NB4 (cell line): ENCODE data around the gene IRAG1.
"Not testable (repeated sequence)": the region's sequence is repeated elsewhere in the genome, so short reads cannot be mapped to it uniquely, and the experiment has no call there.

Experiments used
- DNase-seq: peaks from one replicate; pipeline ENCODE4 v3.0.0; 2010; ENCODE audit warnings: low read depth
- H3K4me3 ChIP-seq: one replicate; pipeline ENCODE4 v1.5.1; 2011; ENCODE audit warnings: mild to moderate bottlenecking, low read depth, low read length, moderate library complexity
- MYC ChIP-seq: IDR thresholded peaks from 2 replicates; pipeline ENCODE4 v1.6.1; 2011; ENCODE audit warnings: low read depth, low read length
- POLR2A ChIP-seq: IDR thresholded peaks from 2 replicates; pipeline ENCODE4 v1.6.1; 2011; ENCODE audit warnings: mild to moderate bottlenecking; ENCODE audit not compliant: insufficient read length; ENCODE audit errors: extremely low read depth
- TF ChIP-seq, protein P1 (sequence below): IDR thresholded peaks from one replicate; pipeline ENCODE4 v1.5.1; 2012; ENCODE audit warnings: low read depth, low read length
- TF ChIP-seq, protein P2 (sequence below): IDR thresholded peaks from 2 replicates; pipeline ENCODE4 v1.6.1; 2011; ENCODE audit warnings: low read depth, low read length

The IRAG1 gene

DNA sequence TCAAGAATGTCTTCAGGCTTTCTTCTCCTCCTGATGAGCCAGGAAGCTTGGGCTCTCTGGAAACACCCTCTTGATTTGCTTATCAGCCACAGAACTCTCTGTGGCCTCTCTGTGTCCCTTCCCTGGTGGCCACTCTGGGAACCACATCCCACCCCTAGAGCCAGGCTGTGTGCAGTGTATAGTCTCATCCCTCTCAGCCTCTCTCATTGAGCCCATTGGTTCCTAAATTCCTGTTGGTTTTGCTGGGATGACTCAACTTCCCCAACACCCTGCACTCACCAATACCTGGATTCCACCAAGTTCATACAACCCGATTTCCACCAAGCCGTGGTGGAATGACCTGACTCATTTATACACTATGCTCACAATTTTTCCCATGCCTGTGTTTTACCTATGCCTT lies 5.2 kb downstream of the IRAG1 start:
- H3K4me3 ChIP-seq, result no peak overlapping the region
- TF ChIP-seq, protein P1, sequence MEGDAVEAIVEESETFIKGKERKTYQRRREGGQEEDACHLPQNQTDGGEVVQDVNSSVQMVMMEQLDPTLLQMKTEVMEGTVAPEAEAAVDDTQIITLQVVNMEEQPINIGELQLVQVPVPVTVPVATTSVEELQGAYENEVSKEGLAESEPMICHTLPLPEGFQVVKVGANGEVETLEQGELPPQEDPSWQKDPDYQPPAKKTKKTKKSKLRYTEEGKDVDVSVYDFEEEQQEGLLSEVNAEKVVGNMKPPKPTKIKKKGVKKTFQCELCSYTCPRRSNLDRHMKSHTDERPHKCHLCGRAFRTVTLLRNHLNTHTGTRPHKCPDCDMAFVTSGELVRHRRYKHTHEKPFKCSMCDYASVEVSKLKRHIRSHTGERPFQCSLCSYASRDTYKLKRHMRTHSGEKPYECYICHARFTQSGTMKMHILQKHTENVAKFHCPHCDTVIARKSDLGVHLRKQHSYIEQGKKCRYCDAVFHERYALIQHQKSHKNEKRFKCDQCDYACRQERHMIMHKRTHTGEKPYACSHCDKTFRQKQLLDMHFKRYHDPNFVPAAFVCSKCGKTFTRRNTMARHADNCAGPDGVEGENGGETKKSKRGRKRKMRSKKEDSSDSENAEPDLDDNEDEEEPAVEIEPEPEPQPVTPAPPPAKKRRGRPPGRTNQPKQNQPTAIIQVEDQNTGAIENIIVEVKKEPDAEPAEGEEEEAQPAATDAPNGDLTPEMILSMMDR, result peak; percentile 27
- TF ChIP-seq MYC, result no peak
- DNase-seq, result no peak

GRCh38 chr11:10686311-10686710 lies 7.2 kb downstream of the IRAG1 start:
- no peak overlapping the region for H3K4me3 ChIP-seq
- TF ChIP-seq, protein P1, result no peak
- no peak for TF ChIP-seq POLR2A
- TF ChIP-seq, protein P2, sequence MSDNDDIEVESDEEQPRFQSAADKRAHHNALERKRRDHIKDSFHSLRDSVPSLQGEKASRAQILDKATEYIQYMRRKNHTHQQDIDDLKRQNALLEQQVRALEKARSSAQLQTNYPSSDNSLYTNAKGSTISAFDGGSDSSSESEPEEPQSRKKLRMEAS, result no peak
- TF ChIP-seq MYC, result no peak
- peak; percentile 12 for DNase-seq

DNA sequence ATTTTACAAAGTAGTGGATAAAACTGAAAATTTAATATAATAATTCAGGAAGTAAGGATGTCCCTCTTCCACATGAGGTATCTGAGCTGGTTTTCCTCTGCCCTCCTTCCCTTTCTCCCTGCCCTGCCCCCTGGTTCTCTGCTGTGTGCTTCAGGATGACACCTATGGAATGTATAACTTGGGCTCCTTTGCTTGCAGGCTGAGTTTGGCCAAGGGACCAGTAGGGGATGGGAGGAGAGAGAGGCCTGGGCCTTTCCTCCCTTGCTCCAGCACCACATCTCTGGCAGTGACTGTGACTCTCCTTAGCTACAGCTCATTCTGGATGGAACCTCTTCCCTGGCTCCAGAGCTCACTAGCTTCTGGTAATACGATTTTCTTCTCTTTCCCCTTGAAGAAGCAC lies 10.1 kb downstream of the IRAG1 start:
- no peak for DNase-seq
- no peak for TF ChIP-seq MYC
- TF ChIP-seq, protein P2, result no peak
- TF ChIP-seq POLR2A, result no peak
- TF ChIP-seq, protein P1, result no peak
- H3K4me3 ChIP-seq, result no peak overlapping the region

- TF ChIP-seq, protein P2, result no peak
- TF ChIP-seq POLR2A (no peak), MYC (no peak)
- TF ChIP-seq, protein P1, result no peak
- no peak overlapping the region for H3K4me3 ChIP-seq
- no peak for DNase-seq
Observed at GRCh38 chr11:10680956-10681487, 12.5 kb downstream of the IRAG1 start.

DNA sequence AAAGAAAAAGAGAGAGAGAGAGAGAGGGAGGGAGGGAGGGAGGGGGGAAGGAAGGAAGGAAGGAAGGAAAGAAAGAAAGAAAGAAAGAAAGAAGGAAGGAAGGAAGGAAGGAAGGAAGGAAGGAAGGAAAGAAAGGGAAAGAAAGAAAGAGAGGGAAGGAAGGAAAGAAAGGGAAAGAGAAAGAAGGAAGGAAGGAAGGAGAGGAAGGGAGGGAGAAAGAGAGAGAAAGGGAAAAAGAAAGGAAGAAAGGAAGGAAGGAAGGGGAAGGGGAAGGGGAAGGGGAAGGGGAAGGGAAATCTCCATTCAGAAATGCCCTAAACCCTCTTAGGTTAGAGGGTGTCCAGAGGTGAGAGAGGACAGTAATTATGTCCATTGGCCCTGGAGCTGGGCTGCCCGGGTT lies 13.3 kb downstream of the IRAG1 start:
- DNase-seq, H3K4me3 ChIP-seq: not testable (repeated sequence)

DNA sequence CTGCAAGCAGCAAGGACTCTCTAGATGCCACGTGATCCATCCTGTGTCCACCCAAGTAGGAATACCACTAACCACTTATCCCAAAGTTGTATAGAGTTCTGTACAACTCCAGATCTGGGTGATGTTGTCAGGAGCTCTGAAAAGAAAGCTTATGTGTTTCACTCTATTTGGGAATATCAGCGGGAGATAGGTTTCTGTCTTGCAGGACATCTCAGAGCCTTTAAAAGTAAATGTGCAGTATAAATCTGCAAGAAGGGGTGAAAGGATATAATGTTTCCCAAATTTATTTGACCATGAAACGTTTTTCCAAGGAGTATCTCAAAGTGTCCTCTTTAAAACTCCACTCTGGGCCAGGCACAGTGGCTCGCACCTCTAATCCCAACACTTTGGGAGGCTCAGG lies 13.9 kb downstream of the IRAG1 start:
- H3K4me3 ChIP-seq, result no peak overlapping the region
- TF ChIP-seq MYC, result no peak
- TF ChIP-seq, protein P2, result no peak
- no peak for TF ChIP-seq POLR2A
- TF ChIP-seq, protein P1, result no peak
- DNase-seq, result no peak

DNA sequence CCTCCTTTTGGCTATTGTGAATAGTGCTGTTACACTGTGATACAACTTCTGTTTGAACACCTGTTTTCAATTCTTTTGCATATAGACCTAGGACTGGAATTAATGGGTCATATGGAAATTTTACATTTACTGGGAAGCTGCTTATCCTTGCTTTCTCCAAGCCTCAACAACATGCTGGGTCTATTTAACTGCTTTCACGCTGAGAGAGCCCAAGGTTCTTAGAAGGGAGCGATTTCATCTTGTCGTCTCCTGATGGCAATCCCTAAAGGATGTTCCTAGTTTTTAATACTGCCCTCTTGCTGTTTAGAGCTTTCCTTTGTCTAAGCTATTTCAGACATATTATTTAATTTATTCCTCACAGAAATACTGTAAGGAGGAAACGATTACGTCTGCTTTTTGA lies 15.5 kb downstream of the IRAG1 start:
- no peak for DNase-seq
- TF ChIP-seq, protein P2, result no peak
- TF ChIP-seq, protein P1, result no peak
- TF ChIP-seq POLR2A, result no peak
- no peak overlapping the region for H3K4me3 ChIP-seq
